ENCODE results near the gene DGUOK.

GRCh38 chr2:74000666-74001065 lies 74.0 kb downstream of the DGUOK start:
- TF ChIP-seq SMC3 (conservative IDR thresholded peaks at IDR 0.05; ENCODE audit: poor library complexity) (no peak), CTCF (IDR thresholded peaks at IDR 0.05; ENCODE audit: poor library complexity, severe bottlenecking) (no peak), REST (IDR thresholded peaks at IDR 0.05; ENCODE audit: borderline replicate concordance) (no peak), EZH2 (IDR thresholded peaks at IDR 0.05; ENCODE audit: borderline replicate concordance, insufficient read depth, low read length, poor library complexity, severe bottlenecking) (no peak), TAF1 (IDR thresholded peaks at IDR 0.05; ENCODE audit: low read depth) (no peak)

Data from neural cell (in vitro differentiated cells).